Esophagus muscularis mucosa (tissue), 4 donors: ENCODE results near the gene TNK2. TPM values are rescaled to one million over a fixed set of nuclear protein-coding genes. Genes with fewer than 3 reads are reported as not detected.
"Not testable (repeated sequence)": the region's sequence is repeated elsewhere in the genome, so short reads cannot be mapped to it uniquely, and the experiment has no call there.

Experiments used
- DNase-seq: peaks from one replicate; pipeline ENCODE4 v3.0.0-alpha.2; 2017; ENCODE audit errors: extremely low spot score
- H3K27ac ChIP-seq, 4 donors: fragments of 200-600 bp; sonication (generic); replicated peaks in 1 of 4; 1 replicate in 3 of 4; 2 replicates in 1 of 4; pipeline ENCODE4 v1.5.1; 2016 to 2019; ENCODE audit warnings: mild to moderate bottlenecking in 1 of 4
- H3K27me3 ChIP-seq, 4 donors: fragments of 200-600 bp; sonication (generic); one replicate each; pipeline versions ENCODE4 v1.5.1 to v1.6.0; 2016 to 2019
- H3K36me3 ChIP-seq, 4 donors: fragments of 200-600 bp; sonication (generic); one replicate each; pipeline ENCODE4 v1.5.1; 2016 to 2019
- H3K4me1 ChIP-seq, 4 donors: fragments of 200-600 bp; sonication (generic); one replicate each; pipeline ENCODE4 v1.5.1; 2016 to 2019
- H3K4me3 ChIP-seq, 4 donors: fragments of 200-600 bp; sonication (generic); 1 replicate in 2 of 4; 2 replicates in 2 of 4; pipeline ENCODE4 v1.5.1; 2016 to 2019; ENCODE audit warnings: mild to moderate bottlenecking in 4 of 4, moderate library complexity in 1 of 4
- H3K9me3 ChIP-seq, 4 donors: fragments of 200-600 bp; sonication (generic); 1 replicate in 3 of 4; 2 replicates in 1 of 4; pipeline ENCODE4 v1.5.1; 2016 to 2019
- CTCF ChIP-seq, 3 experiments: fragments of 200-600 bp in 2 of 3; fragments of 450-650 bp in 1 of 3; sonication (generic) in 2 of 3; IDR thresholded peaks; one replicate each; pipeline ENCODE4 v1.5.1; 2017 to 2019; ENCODE audit warnings: antibody characterized with exemption in 3 of 3, mild to moderate bottlenecking in 2 of 3, moderate library complexity in 1 of 3
- EP300 ChIP-seq: sonication (generic); formaldehyde crosslinking; IDR thresholded peaks from one replicate; pipeline ENCODE4 v1.6.1; 2017; ENCODE audit warnings: antibody characterized with exemption
- POLR2A ChIP-seq: fragments of 450-650 bp; IDR thresholded peaks from one replicate; pipeline ENCODE4 v1.6.1; 2017; ENCODE audit warnings: antibody characterized with exemption, moderate library complexity, mild to moderate bottlenecking, low read depth
- POLR2AphosphoS5 ChIP-seq, 2 donors: sonication (generic); formaldehyde crosslinking; IDR thresholded peaks; one replicate each; pipeline ENCODE4 v1.6.1; 2017; ENCODE audit warnings: antibody characterized with exemption in 2 of 2
- WGBS: methylation state at CpG from one replicate; pipeline ENCODE4 v1.1.5; 2018; 5-methylcytosine and 5-hydroxymethylcytosine counted together
- intact Hi-C: fragments of 100-400 bp; cut with DNase I; formaldehyde crosslinking; loops from one replicate; pipeline ENCODE4 v1.15.1; 2023
- total RNA-seq, 4 donors: library from RNA; depleted of rRNA; stranded (reverse); fragments of >200 nt; gene quantifications; one replicate each; pipeline versions ENCODE4 v1.1.0 to v1.2.1, GENCODE V29; 2016

The TNK2 gene
- total RNA-seq, 4 donors from 2014 or later, result 16.4 to 42.3 (median 28.3) TPM

GRCh38 chr3:195829897-195830254, 78.5 kb downstream of the TNK2 start:
- TF ChIP-seq POLR2AphosphoS5 (IDR thresholded peaks at IDR 0.05), result no peak
- no peak for TF ChIP-seq EP300
- no peak for TF ChIP-seq CTCF (IDR thresholded peaks at IDR 0.05)
- no peak for TF ChIP-seq POLR2A
- intact Hi-C loops, result no loop called here
- no peaks in the 10 kb centered on the region for H3K36me3 ChIP-seq
- H3K4me1 ChIP-seq, result no peaks in the 10 kb centered on the region
- H3K9me3 ChIP-seq, result no peaks in the 10 kb centered on the region
- WGBS, result 83% methylated on average over 8 of the region's 16 CpGs
- peaks cover 0 to 13% (median 0%) of the 10 kb centered on the region in 4 donors for H3K27me3 ChIP-seq
- no peak for DNase-seq
- H3K27ac ChIP-seq, result no peak overlapping the region
- no peak overlapping the region for H3K4me3 ChIP-seq

DNA sequence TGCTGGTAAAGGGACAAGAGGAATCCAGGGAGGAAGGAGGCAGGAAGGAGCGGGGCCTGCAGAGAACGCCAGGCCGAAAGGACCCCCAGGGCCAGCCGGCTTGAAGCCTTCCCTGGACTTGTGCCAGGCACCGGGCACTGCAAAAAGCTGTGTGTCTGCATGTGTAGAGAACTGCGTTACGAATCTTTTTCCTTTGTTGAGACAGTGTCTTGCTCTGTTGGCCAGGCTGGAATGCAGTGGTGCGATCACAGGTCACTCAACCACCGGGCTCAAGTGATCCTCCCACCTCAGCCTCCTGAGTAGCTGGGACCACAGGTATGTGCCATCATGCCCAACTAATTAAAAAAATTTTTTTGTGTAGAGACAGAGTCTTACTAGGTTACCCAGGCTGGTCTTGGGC, 79.6 kb downstream of the TNK2 start:
- WGBS, result 70% methylated on average over 9 of the region's 9 CpGs
- no peak for TF ChIP-seq CTCF (IDR thresholded peaks at IDR 0.05)
- Histone ChIP-seq H3K36me3 (no peaks in the 10 kb centered on the region), H3K27ac (no peak overlapping the region), H3K4me3 (no peak overlapping the region), H3K27me3 (peaks cover 0 to 20% (median 0%) of the 10 kb centered on the region in 4 donors), H3K4me1 (no peaks in the 10 kb centered on the region), H3K9me3 (no peaks in the 10 kb centered on the region)
- intact Hi-C loops, result no loop called here
- DNase-seq, result no peak

DNA sequence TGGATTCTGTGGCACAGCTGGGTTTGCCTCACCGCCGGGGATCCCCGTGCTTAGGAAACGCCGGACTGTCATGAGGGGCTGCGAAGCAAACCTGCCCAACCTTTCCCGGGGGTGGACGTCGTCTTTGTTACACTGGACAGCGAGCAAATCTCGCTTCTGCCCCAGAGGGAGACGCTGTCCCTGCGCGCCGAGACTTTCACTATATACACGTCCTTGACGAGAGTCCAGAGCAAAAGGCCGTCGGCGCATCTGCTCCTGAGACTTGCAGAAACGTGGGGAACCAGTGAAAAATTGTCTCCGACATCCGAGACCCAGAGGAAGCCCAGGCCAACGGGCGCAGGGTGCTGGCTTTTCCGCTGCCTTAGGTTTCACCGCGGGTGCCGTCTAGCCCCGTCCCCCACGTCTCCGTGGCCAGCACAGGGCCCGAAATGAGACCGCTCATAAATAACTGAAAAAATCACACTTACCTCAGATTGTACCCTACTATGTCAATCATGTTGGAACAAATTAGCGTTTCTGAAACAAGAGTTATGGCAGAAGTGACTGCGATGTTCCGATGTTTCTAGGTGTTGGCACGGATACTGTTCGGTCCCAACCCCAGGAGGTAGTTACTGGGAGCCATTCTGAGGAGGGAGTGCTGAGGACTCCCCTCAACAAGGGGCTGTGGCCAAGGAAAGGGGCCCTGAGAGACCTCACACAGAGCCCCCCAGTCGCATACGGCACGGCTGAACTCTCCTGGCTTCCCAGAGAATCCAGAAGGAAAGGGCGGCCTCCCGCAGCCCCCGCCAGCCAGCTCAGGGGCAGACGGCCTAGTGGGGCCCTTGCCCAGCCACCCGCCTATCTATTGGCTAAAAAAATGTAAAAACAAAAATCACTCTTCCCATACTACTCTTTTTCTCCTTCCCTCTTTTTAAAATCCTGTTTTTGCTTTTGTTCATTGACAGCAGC, 82.2 kb downstream of the TNK2 start:
- H3K27ac ChIP-seq, result no peak overlapping the region
- H3K4me1 ChIP-seq, result peaks cover 0 to 4% (median 0%) of the 10 kb centered on the region in 4 donors
- H3K36me3 ChIP-seq, result no peaks in the 10 kb centered on the region
- H3K9me3 ChIP-seq, result no peaks in the 10 kb centered on the region
- H3K27me3 ChIP-seq, result peaks cover 0 to 31% (median 0%) of the 10 kb centered on the region in 4 donors
- TF ChIP-seq POLR2AphosphoS5 (IDR thresholded peaks at IDR 0.05) (no peak), CTCF (IDR thresholded peaks at IDR 0.05) (no peak), POLR2A (no peak), EP300 (no peak)
- no peak for DNase-seq
- 90% methylated on average over 41 of the region's 47 CpGs for WGBS
- intact Hi-C loops, result no loop called here
- no peak overlapping the region for H3K4me3 ChIP-seq

DNA sequence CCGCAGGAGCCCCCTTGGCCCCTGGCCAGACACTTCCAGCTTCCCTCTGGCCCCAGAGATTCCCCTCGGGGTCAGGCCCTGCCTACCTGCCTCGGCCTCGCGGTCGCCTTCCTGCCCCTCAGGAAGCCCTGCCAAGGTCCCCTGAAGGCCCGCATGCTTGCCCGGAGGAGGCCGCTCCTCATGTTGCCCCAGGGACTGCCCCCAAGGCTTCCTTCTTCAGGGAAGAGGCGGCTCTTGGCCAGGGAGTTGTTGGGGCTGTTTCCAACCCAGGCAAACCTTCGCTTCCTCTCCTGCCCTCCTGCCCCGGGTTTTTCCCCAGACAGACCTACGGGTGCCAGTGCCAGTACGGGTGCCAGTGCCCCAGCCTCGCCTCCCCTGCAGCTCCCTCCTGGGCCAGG, 83.2 kb downstream of the TNK2 start:
- Histone ChIP-seq H3K4me3 (no peak overlapping the region), H3K36me3 (no peaks in the 10 kb centered on the region), H3K27ac (no peak overlapping the region), H3K4me1 (peaks cover 0 to 4% (median 0%) of the 10 kb centered on the region in 4 donors), H3K27me3 (peaks cover 0 to 34% (median 0%) of the 10 kb centered on the region in 4 donors), H3K9me3 (no peaks in the 10 kb centered on the region)
- TF ChIP-seq POLR2A, result no peak
- no peak for TF ChIP-seq CTCF (IDR thresholded peaks at IDR 0.05)
- intact Hi-C loops, result no loop called here
- no peak for DNase-seq
- WGBS, result 72% methylated on average over 13 of the region's 15 CpGs

- H3K27ac ChIP-seq, DNase-seq, H3K36me3 ChIP-seq, H3K4me3 ChIP-seq, H3K4me1 ChIP-seq, intact Hi-C loops, H3K9me3 ChIP-seq: not testable (repeated sequence)
- 53% methylated on average over 8 of the region's 13 CpGs for WGBS
- peaks cover 0 to 30% (median 0%) of the 10 kb centered on the region in 4 donors for H3K27me3 ChIP-seq
Observed at GRCh38 chr3:195824425-195825190, 83.7 kb downstream of the TNK2 start.
